Epidermal melanocyte (primary cell): ENCODE measurements around the gene CCDC158.
"Not testable (repeated sequence)": the region's sequence is repeated elsewhere in the genome, so short reads cannot be mapped to it uniquely, and the experiment has no call there.

ENCODE experiments used
- DNase-seq: peaks from one replicate; pipeline ENCODE4 v3.0.0; 2011; ENCODE audit warnings: low spot score; ENCODE audit not compliant: insufficient read length

Gene CCDC158

GRCh38 chr4:76430519-76431388, 9.8 kb upstream of the CCDC158 start:
- DNase-seq, result peak; percentile 58

- DNase-seq, result no peak
These were observed 8.7 kb upstream of the CCDC158 start for GRCh38 chr4:76429636-76430035.

GRCh38 chr4:76426272-76426671, 5.3 kb upstream of the CCDC158 start:
- no peak for DNase-seq

- not testable (repeated sequence) for DNase-seq
These were observed 2.2 kb upstream of the CCDC158 start for GRCh38 chr4:76423159-76423558.

- DNase-seq, result no peak
These were observed 666 bp downstream of the CCDC158 start for GRCh38 chr4:76420188-76420761.

- no peak for DNase-seq
These were observed 10.3 kb downstream of the CCDC158 start for GRCh38 chr4:76410636-76411035.

- DNase-seq, result no peak
These were observed 13.4 kb downstream of the CCDC158 start for GRCh38 chr4:76407440-76408119.

GRCh38 chr4:76406081-76406480, 14.9 kb downstream of the CCDC158 start:
- no peak for DNase-seq

- no peak for DNase-seq
These were observed 19.3 kb downstream of the CCDC158 start for GRCh38 chr4:76401654-76402053.

GRCh38 chr4:76388160-76388908, 32.6 kb downstream of the CCDC158 start:
- no peak for DNase-seq

GRCh38 chr4:76386566-76387305, 34.2 kb downstream of the CCDC158 start:
- DNase-seq, result no peak

GRCh38 chr4:76385974-76386373, 35.0 kb downstream of the CCDC158 start:
- DNase-seq, result no peak

- no peak for DNase-seq
These were observed 36.9 kb downstream of the CCDC158 start for GRCh38 chr4:76384052-76384451.

GRCh38 chr4:76383001-76383400, 37.9 kb downstream of the CCDC158 start:
- no peak for DNase-seq

GRCh38 chr4:76381986-76382385, 39.0 kb downstream of the CCDC158 start:
- no peak for DNase-seq

GRCh38 chr4:76380561-76380960, 40.4 kb downstream of the CCDC158 start:
- no peak for DNase-seq

GRCh38 chr4:76377911-76378310, 43.0 kb downstream of the CCDC158 start:
- DNase-seq, result no peak

- DNase-seq, result no peak
These were observed 43.5 kb downstream of the CCDC158 start for GRCh38 chr4:76377481-76377901.

GRCh38 chr4:76376534-76376933, 44.4 kb downstream of the CCDC158 start:
- DNase-seq, result no peak

GRCh38 chr4:76375703-76376102, 45.2 kb downstream of the CCDC158 start:
- DNase-seq, result no peak

- DNase-seq, result no peak
These were observed 46.1 kb downstream of the CCDC158 start for GRCh38 chr4:76374798-76375197.
